GM19193 (cell line): ENCODE results near the gene HRH3.

Source experiments
- POLR2A ChIP-seq: IDR thresholded peaks from 4 replicates; pipeline ENCODE4 v1.6.1; 2011; ENCODE audit not compliant: insufficient read depth, insufficient read length; ENCODE audit errors: extremely low read depth

HRH3 gene

DNA sequence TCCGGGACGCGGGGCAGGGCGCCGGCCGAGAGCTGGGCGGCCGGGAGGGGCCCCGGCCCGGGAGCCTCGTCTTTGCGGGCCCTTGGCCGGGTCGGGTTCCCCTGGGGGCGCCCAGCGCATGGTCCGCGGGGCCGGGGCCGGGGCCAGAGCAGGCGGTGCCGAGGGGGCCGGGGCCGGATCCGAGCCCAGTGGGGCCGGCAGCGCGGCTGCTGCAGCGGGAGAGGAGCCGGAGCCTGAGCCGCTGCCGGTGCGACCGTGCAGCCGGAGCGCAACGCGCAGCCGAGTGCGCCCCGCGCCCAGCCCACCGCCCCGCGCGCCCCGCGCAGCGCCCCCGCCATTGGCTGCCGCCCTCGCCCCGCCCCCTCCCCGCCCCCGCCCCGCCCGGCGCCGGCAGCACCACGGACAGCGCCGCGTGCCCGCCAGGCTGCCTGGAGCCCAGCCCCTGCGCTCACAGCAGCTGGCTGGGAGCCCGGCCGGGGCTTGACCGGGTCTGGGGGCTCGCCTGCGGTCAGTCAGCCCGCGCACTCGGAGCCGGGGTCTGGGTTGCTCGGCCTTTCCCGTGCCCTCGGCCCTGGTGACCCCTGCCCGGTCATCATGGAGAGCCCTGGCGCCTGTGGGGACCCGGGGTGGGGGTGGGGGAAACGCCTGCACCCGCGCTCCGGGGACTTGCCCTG, at the start of gene HRH3:
Gene HRH3, minus strand, starts transcription at position 287 of the 674 bp plus-strand sequence. CDS start 308 bp downstream, outside the sequence.
- TF ChIP-seq POLR2A = no peak

- no peak for TF ChIP-seq POLR2A
Measured at GRCh38 chr20:62269871-62270270, 49.8 kb upstream of the HRH3 start.

DNA sequence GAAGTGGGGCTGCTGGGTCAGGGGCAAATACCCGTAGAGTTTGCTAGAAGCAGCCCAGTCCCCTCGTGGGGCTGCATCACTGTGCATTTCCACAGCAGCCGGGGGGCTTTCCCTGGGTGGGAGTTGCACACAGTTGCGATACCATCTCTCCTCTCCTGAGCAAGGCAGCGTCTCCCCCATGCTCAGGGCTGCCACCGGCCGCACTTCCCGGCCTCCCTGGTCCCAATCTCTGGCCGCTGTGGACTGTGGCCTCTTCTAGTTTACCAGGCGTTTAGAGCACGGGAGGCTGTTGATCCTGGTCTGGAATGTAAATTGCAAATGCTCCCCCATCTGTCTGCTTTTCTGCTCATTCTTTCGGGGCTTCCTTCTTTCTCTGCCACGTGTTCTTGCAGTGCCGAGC, 49.3 kb upstream of the HRH3 start:
- no peak for TF ChIP-seq POLR2A

GRCh38 chr20:62268228-62268900, 48.3 kb upstream of the HRH3 start:
- TF ChIP-seq POLR2A = no peak

DNA sequence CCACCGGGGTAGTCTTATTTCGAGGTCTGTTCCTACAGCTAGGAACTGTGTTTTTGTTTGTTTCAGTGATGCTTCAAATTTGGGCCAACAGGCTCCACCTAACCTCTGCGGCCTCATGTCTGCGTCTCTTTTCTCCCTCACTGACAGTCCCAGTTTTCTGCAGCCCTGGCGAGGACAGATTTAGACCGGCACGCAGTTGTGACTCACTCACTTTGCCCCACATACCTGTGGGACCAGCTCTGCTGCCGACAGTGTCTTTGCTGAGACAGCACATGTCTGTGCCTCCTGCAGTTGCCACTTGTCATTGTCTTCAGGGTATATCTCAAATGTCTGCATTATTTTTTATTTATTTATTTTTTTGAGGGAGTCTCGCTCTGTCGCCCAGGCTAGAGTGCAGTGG, 47.5 kb upstream of the HRH3 start:
- TF ChIP-seq POLR2A = no peak

GRCh38 chr20:62266851-62267250, 46.8 kb upstream of the HRH3 start:
- TF ChIP-seq POLR2A = no peak

DNA sequence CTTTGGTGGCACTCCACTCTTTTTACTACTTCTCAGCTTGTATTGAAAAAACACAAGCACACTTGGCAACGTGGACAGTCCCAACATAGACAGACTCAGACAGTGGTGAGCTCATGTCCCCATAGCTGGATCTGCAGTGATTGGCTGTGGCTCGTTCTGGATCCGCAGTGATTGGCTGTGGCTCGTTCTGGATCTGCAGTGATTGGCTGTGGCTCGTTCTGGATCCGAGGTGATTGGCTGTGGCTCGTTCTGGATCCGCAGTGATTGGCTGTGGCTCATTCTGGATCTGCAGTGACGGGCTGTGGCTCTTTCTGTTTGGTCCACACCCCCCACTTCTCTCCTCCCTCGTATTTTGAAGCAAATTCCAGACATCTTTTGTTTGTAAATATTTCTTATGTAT, 46.3 kb upstream of the HRH3 start:
- TF ChIP-seq POLR2A = no peak

DNA sequence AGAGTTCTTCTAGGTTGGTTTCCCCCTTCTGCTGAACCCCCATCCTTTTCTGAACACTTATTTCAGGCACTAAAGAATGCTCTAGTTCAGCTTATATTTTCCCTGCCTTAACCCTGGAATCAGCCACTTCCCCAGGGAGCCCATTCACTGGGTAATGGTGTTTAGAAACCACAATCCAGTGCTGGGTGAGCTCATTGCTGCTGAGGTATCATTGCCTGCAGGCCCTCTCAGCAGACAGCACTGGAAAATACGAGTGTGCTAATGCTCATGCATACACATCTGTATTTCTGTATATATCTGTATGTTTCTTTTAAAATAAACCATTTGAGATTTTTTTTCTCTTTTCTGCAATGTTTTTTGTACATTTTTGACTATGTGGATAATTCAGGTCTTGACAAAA, 45.3 kb upstream of the HRH3 start:
- no peak for TF ChIP-seq POLR2A

DNA sequence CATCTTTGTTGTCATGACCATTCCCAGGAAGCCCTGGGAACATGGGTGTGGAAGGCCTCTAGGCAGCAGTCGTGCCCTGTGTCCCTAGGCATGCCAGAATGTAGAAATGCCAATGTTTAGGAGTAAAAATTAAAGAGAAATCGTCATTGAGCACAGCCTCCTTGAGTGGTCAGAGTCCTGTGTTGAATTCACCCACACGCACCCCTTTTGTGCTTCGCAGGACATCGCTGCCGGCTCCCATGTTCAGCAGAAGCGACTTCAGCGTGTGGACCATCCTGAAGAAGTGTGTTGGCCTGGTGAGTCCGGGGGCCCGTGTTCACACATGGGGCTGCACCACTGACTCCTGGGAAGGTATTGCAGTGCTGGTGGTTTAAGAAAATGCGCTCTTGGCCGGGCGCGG, 43.3 kb upstream of the HRH3 start:
- no peak for TF ChIP-seq POLR2A

- TF ChIP-seq POLR2A = no peak
Measured at GRCh38 chr20:62262064-62262463, 42.0 kb upstream of the HRH3 start.

DNA sequence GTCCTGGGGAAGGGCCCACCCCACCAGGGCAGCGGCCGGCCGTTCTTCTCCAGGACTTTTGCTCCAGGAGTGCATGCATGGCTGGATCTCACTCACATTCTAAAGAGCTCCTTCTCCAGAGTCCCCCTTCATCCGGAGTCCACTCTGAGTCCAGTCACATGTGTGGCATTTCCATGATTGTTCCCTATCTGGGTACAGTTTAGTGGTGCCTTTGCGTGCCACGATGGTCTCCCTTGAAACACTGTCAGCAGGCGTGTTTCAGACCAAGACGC, 39.2 kb upstream of the HRH3 start:
- TF ChIP-seq POLR2A = no peak

- TF ChIP-seq POLR2A = no peak
Measured at GRCh38 chr20:62258499-62259293, 38.6 kb upstream of the HRH3 start.

DNA sequence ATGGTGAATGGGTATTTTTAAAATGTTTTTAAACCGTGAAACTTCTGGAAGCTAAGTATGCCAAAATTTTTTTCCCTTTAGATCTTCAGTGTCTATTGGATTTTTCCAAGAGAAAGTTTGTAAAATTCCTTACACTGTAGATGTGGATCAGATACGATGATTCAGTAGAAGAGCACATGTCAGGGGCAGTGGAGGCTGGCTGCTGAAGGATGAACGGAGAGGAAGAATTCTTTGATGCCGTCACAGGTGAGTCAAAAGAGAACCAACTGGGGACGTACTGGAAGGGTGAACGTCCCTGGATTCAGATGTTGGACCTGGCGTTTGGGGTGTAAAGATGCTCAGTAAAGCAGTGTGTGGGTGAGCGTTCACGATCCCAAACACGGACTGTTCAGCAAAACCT, 35.9 kb upstream of the HRH3 start:
- no peak for TF ChIP-seq POLR2A

DNA sequence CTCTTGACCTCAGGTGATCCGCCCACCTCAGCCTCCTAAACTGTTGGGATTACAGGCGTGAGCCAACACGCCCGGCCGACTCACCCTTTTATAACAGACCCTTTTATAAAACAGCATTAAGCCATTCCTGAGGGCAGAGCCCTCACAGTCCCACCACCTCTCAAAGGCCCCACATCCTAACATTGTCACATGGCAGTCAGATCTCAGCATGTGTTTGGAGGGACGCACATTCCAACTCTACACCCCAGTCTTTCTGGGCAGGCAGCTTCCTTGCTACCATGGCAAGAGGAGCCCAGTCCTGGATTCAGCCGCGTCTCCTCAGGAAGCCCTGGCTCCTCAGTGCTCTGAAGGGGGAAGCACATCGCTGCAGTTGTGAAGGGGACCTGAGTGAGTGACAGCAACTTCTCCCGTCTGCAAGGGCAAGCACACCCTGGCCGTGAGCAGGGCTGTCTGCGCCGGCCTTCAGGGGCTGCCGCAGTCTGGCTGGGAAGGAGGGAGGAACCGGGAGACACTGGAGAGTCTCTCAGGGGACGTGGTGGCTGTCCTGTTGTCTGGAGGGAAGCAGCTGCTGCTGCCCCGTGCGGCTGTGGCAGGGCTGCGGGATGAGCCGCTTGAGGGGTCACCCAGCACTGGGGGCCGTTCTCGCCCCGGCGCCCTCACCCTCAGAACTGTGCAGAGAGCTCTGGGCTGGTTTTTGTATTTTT, 34.1 kb upstream of the HRH3 start:
- no peak for TF ChIP-seq POLR2A

- TF ChIP-seq POLR2A = no peak
Measured at GRCh38 chr20:62253398-62253797, 33.3 kb upstream of the HRH3 start.
